Gastroesophageal sphincter (tissue), 3 donors: ENCODE results near the gene DIP2C.

Experiments
- CTCF ChIP-seq, 4 experiments: fragments of 200-600 bp in 2 of 4; fragments of 450-650 bp in 2 of 4; sonication (generic) in 1 of 4; IDR thresholded peaks; one replicate each; pipeline ENCODE4 v1.5.1; 2017 to 2019; ENCODE audit warnings: antibody characterized with exemption in 4 of 4, mild to moderate bottlenecking in 2 of 4, moderate library complexity in 2 of 4
- EP300 ChIP-seq: sonication (generic); formaldehyde crosslinking; IDR thresholded peaks from one replicate; pipeline ENCODE4 v1.6.1; 2017; ENCODE audit warnings: antibody characterized with exemption, mild to moderate bottlenecking
- POLR2A ChIP-seq, 2 donors: fragments of 450-650 bp; IDR thresholded peaks; one replicate each; pipeline ENCODE4 v1.6.1; 2017; ENCODE audit warnings: antibody characterized with exemption in 2 of 2, mild to moderate bottlenecking in 2 of 2, moderate library complexity in 1 of 2
- POLR2AphosphoS5 ChIP-seq: sonication (generic); formaldehyde crosslinking; IDR thresholded peaks from one replicate; pipeline ENCODE4 v1.6.1; 2017; ENCODE audit warnings: antibody characterized with exemption

- TF ChIP-seq POLR2A (IDR thresholded peaks at IDR 0.05) (no peak), POLR2AphosphoS5 (no peak), CTCF (IDR thresholded peaks at IDR 0.05) (no peak), EP300 (no peak)
Observed at GRCh38 chr10:556971-557637, 132.4 kb downstream of the DIP2C start.
